ENCODE results near the gene PAIP2. TPM values are rescaled to one million over a fixed set of nuclear protein-coding genes. Genes with fewer than 3 reads are reported as not detected.
A peak's percentile ranks its signal among the peaks of the same experiment; 100 is the strongest.

Gene PAIP2
- total RNA-seq, 2 experiments from 2014 or later = 110 to 113 TPM

- H3K4me1 Mint-ChIP-seq (ENCODE audit: low read depth) = peaks cover 35% of the 10 kb centered on the region
- DNase-seq (peak; percentile 80), ATAC-seq (peak; percentile 7)
- TF ChIP-seq CTCF (IDR thresholded peaks at IDR 0.05) = peak; percentile 86
- peaks cover 36% of the 10 kb centered on the region for H3K36me3 Mint-ChIP-seq (ENCODE audit: low read depth)
- CTCF ChIA-PET = interaction anchor here (1.0 to 4.8 kb wide), 4 partner anchors 9 to 119 kb away, joined by 4 to 34 read pairs (median 4); partner anchors contain the start of gene SPATA24
- intact Hi-C loops (cut with micrococcal nuclease) = loop anchor here (5.0 kb wide), 2 partner anchors 52 to 97 kb away; partner anchors contain the start of gene PAIP2
- H3K27ac Mint-ChIP-seq = no peak overlapping the region
- no peaks in the 10 kb centered on the region for H3K27me3 Mint-ChIP-seq
- POLR2A ChIA-PET = interaction anchor here (1.0 to 1.9 kb wide), 4 partner anchors 9 to 52 kb away, joined by 5 read pairs; partner anchors contain the start of genes PAIP2 and SPATA24
- no peaks in the 10 kb centered on the region for H3K9me3 Mint-ChIP-seq
- peak overlapping the region; percentile 96 for H3K4me3 Mint-ChIP-seq
Measured at GRCh38 chr5:139394123-139394653, 52.5 kb downstream of the PAIP2 start.

GRCh38 chr5:139394654-139395566 lies 53.3 kb downstream of the PAIP2 start, which contains the start of gene PROB1:
Gene PROB1, minus strand, starts transcription at chr5:139395104. Its CDS starts 23 bp downstream, at chr5:139395081.
- H3K9me3 Mint-ChIP-seq = no peaks in the 10 kb centered on the region
- POLR2A ChIA-PET = interaction anchor here (1.0 to 1.9 kb wide), 6 partner anchors 9 to 98 kb away, joined by 3 to 5 read pairs (median 5); partner anchors contain the start of genes PAIP2 and SPATA24
- no peak within 1 kb of the TSS for H3K27ac Mint-ChIP-seq
- no peak for DNase-seq
- peak within 1 kb of the TSS; percentile 96 for H3K4me3 Mint-ChIP-seq
- ATAC-seq = no peak
- H3K4me1 Mint-ChIP-seq (ENCODE audit: low read depth) = peaks cover 35% of the 10 kb centered on the region
- intact Hi-C loops (cut with micrococcal nuclease) = loop anchor here (5.0 kb wide), 2 partner anchors 53 to 98 kb away; partner anchors contain the start of gene PAIP2
- H3K27me3 Mint-ChIP-seq = no peaks in the 10 kb centered on the region
- no peak for TF ChIP-seq CTCF (IDR thresholded peaks at IDR 0.05)
- CTCF ChIA-PET = interaction anchor here (1.0 to 4.8 kb wide), 4 partner anchors 8 to 119 kb away, joined by 3 to 34 read pairs (median 4); partner anchors contain the start of genes PAIP2 and SPATA24
- H3K36me3 Mint-ChIP-seq (ENCODE audit: low read depth) = peaks cover 31% of the 10 kb centered on the region

GRCh38 chr5:139395844-139396640 lies 54.4 kb downstream of the PAIP2 start:
- Mint-ChIP-seq H3K27ac (no peak overlapping the region), H3K27me3 (no peaks in the 10 kb centered on the region), H3K4me3 (peak overlapping the region; percentile 34), H3K9me3 (no peaks in the 10 kb centered on the region), H3K36me3 (ENCODE audit: low read depth) (peaks cover 29% of the 10 kb centered on the region), H3K4me1 (ENCODE audit: low read depth) (peaks cover 25% of the 10 kb centered on the region)
- DNase-seq = no peak
- no peak for ATAC-seq
- TF ChIP-seq CTCF (IDR thresholded peaks at IDR 0.05) = no peak
- intact Hi-C loops (cut with micrococcal nuclease) = no loop called here
- CTCF ChIA-PET = interaction anchor here (1.1 to 1.8 kb wide), 2 partner anchors 54 to 120 kb away, joined by 3 to 5 read pairs; partner anchors contain the start of gene PAIP2
- POLR2A ChIA-PET = interaction anchor here (1.0 to 1.9 kb wide), 7 partner anchors 11 to 99 kb away, joined by 3 to 5 read pairs (median 3); no protein-coding TSS in a partner anchor

- peaks cover 18% of the 10 kb centered on the region for H3K4me1 Mint-ChIP-seq (ENCODE audit: low read depth)
- no peak for ATAC-seq
Measured at GRCh38 chr5:139396691-139397090, 55.0 kb downstream of the PAIP2 start.

More at GRCh38 chr5:139396691-139397090, 55.0 kb downstream of the PAIP2 start:
- CTCF ChIA-PET = no interaction called here
- Mint-ChIP-seq H3K4me3 (no peak overlapping the region), H3K36me3 (ENCODE audit: low read depth) (peaks cover 24% of the 10 kb centered on the region), H3K27me3 (no peaks in the 10 kb centered on the region), H3K27ac (no peak overlapping the region), H3K9me3 (no peaks in the 10 kb centered on the region)
- intact Hi-C loops (cut with micrococcal nuclease) = no loop called here
- POLR2A ChIA-PET = interaction anchor here (1.0 to 1.1 kb wide), 4 partner anchors 10 to 85 kb away, joined by 3 read pairs; no protein-coding TSS in a partner anchor
- TF ChIP-seq CTCF (IDR thresholded peaks at IDR 0.05) = no peak
- no peak for DNase-seq

Measured in activated CD8-positive, alpha-beta T cell treated with anti-CD3 and anti-CD28 coated beads for 36 hours (primary cell).